ENCODE results near the gene MLX.

GRCh38 chr17:42554250-42555121, 12.4 kb upstream of the MLX start:
- TF ChIP-seq CTCF (IDR thresholded peaks at IDR 0.05), result no peak
- no peak for TF ChIP-seq EP300 (IDR thresholded peaks at IDR 0.05; ENCODE audit: low read depth)
- peak; percentile 83 to 94 (median 92) for TF ChIP-seq POLR2AphosphoS5 (IDR thresholded peaks at IDR 0.05)

Data from transverse colon (tissue), 4 donors.